ENCODE results near the gene SNRNP70.

Gene SNRNP70

GRCh38 chr19:49116544-49116943 lies 31.3 kb downstream of the SNRNP70 start:
- POLR2A ChIA-PET (ENCODE audit: low non-redundant PET), result no interaction called here
- no peak overlapping the region for H3K27ac ChIP-seq
- TF ChIP-seq, protein P1, sequence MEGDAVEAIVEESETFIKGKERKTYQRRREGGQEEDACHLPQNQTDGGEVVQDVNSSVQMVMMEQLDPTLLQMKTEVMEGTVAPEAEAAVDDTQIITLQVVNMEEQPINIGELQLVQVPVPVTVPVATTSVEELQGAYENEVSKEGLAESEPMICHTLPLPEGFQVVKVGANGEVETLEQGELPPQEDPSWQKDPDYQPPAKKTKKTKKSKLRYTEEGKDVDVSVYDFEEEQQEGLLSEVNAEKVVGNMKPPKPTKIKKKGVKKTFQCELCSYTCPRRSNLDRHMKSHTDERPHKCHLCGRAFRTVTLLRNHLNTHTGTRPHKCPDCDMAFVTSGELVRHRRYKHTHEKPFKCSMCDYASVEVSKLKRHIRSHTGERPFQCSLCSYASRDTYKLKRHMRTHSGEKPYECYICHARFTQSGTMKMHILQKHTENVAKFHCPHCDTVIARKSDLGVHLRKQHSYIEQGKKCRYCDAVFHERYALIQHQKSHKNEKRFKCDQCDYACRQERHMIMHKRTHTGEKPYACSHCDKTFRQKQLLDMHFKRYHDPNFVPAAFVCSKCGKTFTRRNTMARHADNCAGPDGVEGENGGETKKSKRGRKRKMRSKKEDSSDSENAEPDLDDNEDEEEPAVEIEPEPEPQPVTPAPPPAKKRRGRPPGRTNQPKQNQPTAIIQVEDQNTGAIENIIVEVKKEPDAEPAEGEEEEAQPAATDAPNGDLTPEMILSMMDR (conservative IDR thresholded peaks at IDR 0.05; ENCODE audit: low read depth), result no peak
- no peak for DNase-seq (ENCODE audit: low spot score)
- CTCF ChIA-PET, result no interaction called here

GRCh38 chr19:49117677-49118564 lies 32.7 kb downstream of the SNRNP70 start:
- ChIA-PET POLR2A (ENCODE audit: low non-redundant PET) (no interaction called here), CTCF (interaction anchor here (0.7 to 1.7 kb wide), 2 partner anchors 20 to 109 kb away, joined by 3 to 6 read pairs; no protein-coding TSS in a partner anchor)
- TF ChIP-seq, protein P1 (conservative IDR thresholded peaks at IDR 0.05; ENCODE audit: low read depth), result no peak
- no peak for DNase-seq (ENCODE audit: low spot score)
- peak overlapping the region; percentile 88 for H3K27ac ChIP-seq

GRCh38 chr19:49118565-49119410 lies 33.5 kb downstream of the SNRNP70 start, which contains the start of gene C19orf73:
Gene C19orf73, minus strand, starts transcription at chr19:49119143. Its CDS starts 121 bp downstream, at chr19:49119022.
- ChIA-PET CTCF (interaction anchor here (1.7 kb wide), 1 partner anchor 21 kb away, joined by 6 read pairs; no protein-coding TSS in a partner anchor), POLR2A (ENCODE audit: low non-redundant PET) (no interaction called here)
- peak; percentile 99 for DNase-seq (ENCODE audit: low spot score)
- TF ChIP-seq, protein P1 (conservative IDR thresholded peaks at IDR 0.05; ENCODE audit: low read depth), result no peak
- peak within 1 kb of the TSS; percentile 88 for H3K27ac ChIP-seq

DNA sequence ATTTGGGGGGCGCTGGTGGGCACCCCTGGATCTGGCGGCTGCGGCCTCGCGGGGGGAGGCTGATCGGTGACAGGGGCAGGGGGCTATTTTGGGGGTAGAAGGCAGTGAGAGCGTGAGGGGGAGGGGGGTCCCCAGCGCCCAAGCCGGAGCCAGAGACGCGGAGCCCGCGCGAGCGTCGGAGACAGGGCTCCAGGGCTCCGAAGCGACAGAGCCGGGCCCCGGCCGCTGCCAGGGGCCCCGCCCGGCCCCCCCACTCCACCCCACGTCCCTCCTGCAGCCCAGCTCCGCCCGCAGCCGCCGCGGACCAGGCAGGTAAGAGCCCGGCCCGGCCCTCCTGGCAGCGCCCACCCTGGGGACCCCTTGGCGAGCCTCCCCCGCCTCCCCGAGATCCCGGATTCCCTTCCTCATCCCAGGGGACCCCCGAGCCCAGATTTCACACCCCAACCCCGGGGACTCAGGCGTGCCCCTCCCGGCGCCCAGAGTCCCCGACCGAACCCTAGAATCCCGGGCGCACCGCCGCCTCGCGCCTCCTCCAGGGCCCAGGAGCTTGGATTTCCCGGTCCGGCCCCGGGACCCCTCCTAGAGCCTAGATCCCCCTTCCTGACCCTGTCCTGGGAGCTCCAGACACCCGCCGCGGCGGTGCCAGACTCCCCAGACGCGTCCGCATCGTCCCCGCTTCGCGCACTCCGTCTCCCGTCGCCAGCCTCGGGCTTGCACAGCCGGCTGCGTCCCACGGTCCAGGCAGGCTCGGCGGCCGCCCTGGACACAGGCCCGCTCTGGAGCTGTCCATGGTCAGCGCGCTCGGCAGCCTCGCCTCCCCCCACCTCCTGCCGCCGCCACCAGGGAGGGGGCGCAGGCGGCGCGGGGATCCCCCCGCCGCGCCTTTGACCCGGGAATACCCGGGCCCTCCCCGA lies 34.4 kb downstream of the SNRNP70 start, which contains the start of gene PPFIA3:
Gene PPFIA3, plus strand, starts transcription at position 134 of the 914 bp plus-strand sequence. CDS start 8,330 bp downstream, outside the sequence.
- H3K27ac ChIP-seq, result peak within 1 kb of the TSS; percentile 88
- CTCF ChIA-PET, result interaction anchor here (0.5 to 1.8 kb wide), 4 partner anchors 13 to 596 kb away, joined by 3 to 5 read pairs (median 4); no protein-coding TSS in a partner anchor
- TF ChIP-seq, protein P1 (conservative IDR thresholded peaks at IDR 0.05; ENCODE audit: low read depth), result no peak
- DNase-seq (ENCODE audit: low spot score), result no peak
- POLR2A ChIA-PET (ENCODE audit: low non-redundant PET), result no interaction called here

DNA sequence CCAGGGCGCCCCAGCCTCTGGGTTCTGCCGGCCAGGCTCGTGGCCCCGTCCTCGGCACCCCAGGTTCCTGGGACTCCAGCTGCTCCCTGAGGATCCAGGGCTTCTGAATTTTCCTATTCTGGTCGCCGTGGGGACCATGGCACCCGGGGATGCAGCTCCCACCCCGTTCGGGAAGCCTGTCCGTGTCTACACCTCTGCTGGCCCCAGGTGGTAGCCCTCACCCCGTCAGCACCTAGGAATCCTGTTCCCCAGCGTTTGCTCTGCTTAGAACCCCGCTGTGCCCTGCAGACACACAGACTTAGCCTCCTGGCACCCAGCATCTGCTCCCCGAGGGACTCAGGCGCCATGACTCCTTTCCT lies 35.1 kb downstream of the SNRNP70 start:
- ChIA-PET CTCF (interaction anchor here (0.5 to 1.8 kb wide), 3 partner anchors 14 to 595 kb away, joined by 3 to 5 read pairs (median 4); no protein-coding TSS in a partner anchor), POLR2A (ENCODE audit: low non-redundant PET) (no interaction called here)
- H3K27ac ChIP-seq, result no peak overlapping the region
- no peak for DNase-seq (ENCODE audit: low spot score)
- TF ChIP-seq, protein P1 (conservative IDR thresholded peaks at IDR 0.05; ENCODE audit: low read depth), result no peak
